Heart left ventricle (tissue), 11 donors: Measurements from ENCODE around the gene AMN. TPM values are rescaled to one million over a fixed set of nuclear protein-coding genes. Genes with fewer than 3 reads are reported as not detected.

Source experiments
- polyA plus RNA-seq, 2 donors: library from polyadenylated mRNA; stranded (reverse); fragments of 200-250 nt; gene quantifications; one replicate each; pipeline ENCODE4 v1.2.3, GENCODE V29; 2013
- total RNA-seq, 9 donors: library from RNA; depleted of rRNA in 2 of 9; stranded (reverse); fragments of >200 nt in 2 of 9; fragmentation: NEBNext Ultra II Directional in 3 of 9; extraction: Animal tissue kit (Norgen Biotek cat#: 25700) in 3 of 9; gene quantifications; one replicate each; pipeline versions ENCODE4 v1.1.0 to v1.2.4, GENCODE V29; 2016 to 2023
- donor health status: ischemic (EF 13 %, LVEDD 7.1; RV severe dilation, severe dysfunction).
- donor health status: healthy with polysubstance abuse.
- donor health status: DM: no; HTN: yes; CAD: no.
- donor health status: DM: no; HTN: no; CAD: no.
- donor health status: ischemic (EF 25% LVEDD 5.7; RV mildly dilated, moderate dysfunction).
- donor health status: healthy.
- donor health status: DM: yes; HTN: yes; CAD: no.
- donor health status: PGD.
- donor health status: nonischemic (EF 23%, LVEDD 6.1; RV moderate dilation, normal function).

Gene AMN
- total and polyA plus RNA-seq, 11 donors: 0.11 to 0.36 (median 0.21) TPM; not detected in 8

Other genes starting within 250 kb of the AMN start
- 10 to 100 TPM in 6 of 9 donors, 1 to 10 TPM in 3; 8.0 to 20.6 (median 11.0) TPM for gene TRAF3, start 145.2 kb upstream of the AMN start, total RNA-seq
- 1 to 10 TPM; 1.6 to 6.3 TPM for gene TRAF3, start 145.2 kb upstream of the AMN start, polyA plus RNA-seq
- gene CDC42BPB, start 134.9 kb downstream of the AMN start, total RNA-seq: 100 to 1,000 TPM in 1 of 9 donors, 10 to 100 TPM in 8; 58.9 to 124 (median 68.9) TPM
- gene CDC42BPB, start 134.9 kb downstream of the AMN start, polyA plus RNA-seq: 10 to 100 TPM; 31.1 to 72.4 TPM
- not detected for gene LBHD2, start 161.5 kb downstream of the AMN start, total RNA-seq
- under 1 TPM in 1 of 2 donors, not detected in 1; 0.19 TPM for gene LBHD2, start 161.5 kb downstream of the AMN start, polyA plus RNA-seq
- gene EXOC3L4, start 172.1 kb downstream of the AMN start, total RNA-seq: 1 to 10 TPM in 1 of 9 donors, under 1 TPM in 3, not detected in 5; 0.21 to 3.2 (median 0.48) TPM
- gene EXOC3L4, start 172.1 kb downstream of the AMN start, polyA plus RNA-seq: under 1 TPM; 0.37 to 0.53 TPM
- gene TNFAIP2, start 200.8 kb downstream of the AMN start, total RNA-seq: 100 to 1,000 TPM in 2 of 9 donors, 10 to 100 TPM in 7; 22.0 to 253 (median 33.5) TPM
- gene TNFAIP2, start 200.8 kb downstream of the AMN start, polyA plus RNA-seq: 10 to 100 TPM; 23.8 to 53.6 TPM